HepG2 (cell line): ENCODE data around the gene ZNF829. TPM values are rescaled to one million over a fixed set of nuclear protein-coding genes. Genes with fewer than 3 reads are reported as not detected.

Experiments used
- ATAC-seq: fragments of 200-7000 bp; cut with Tn5 transposase; 3 replicates; pipeline ENCODE4 v1.9.1; 2020; ENCODE audit warnings: mild to moderate bottlenecking, moderate library complexity
- Bru-seq: library from RNA; stranded (reverse); fragments of 400-500 nt; gene quantifications from one replicate; lab custom pipeline; 2021; lab: Mats Ljungman, UMichigan
- BruChase-seq, 2 experiments: library from RNA; stranded (reverse); fragments of 400-500 nt; gene quantifications; one replicate each; lab custom pipeline; 2021; lab: Mats Ljungman, UMichigan
- BruUV-seq: library from RNA; stranded (reverse); fragments of 400-500 nt; replicated peaks from 2 replicates; lab custom pipeline; 2021; lab: Mats Ljungman, UMichigan
- CTCF ChIA-PET: fragments of 300-600 bp; formaldehyde crosslinking; extraction: SDS; loops from one replicate; lab custom pipeline; 2021; ENCODE audit warnings: low total read pairs, inconsistent platforms, low intra/inter-chr PET ratio; lab: Yijun Ruan, JAX
- POLR2A ChIA-PET: fragments of 350-600 bp; sonication (Branson Sonifier 250); formaldehyde crosslinking; loops from one replicate; lab custom pipeline; 2020; ENCODE audit warnings: antibody characterized with exemption, inconsistent platforms; lab: Yijun Ruan, JAX
- DNase-seq: peaks from one replicate; pipeline ENCODE4 v3.0.0-alpha.2; 2015; ENCODE audit warnings: low spot score
- FAIRE-seq: peaks from 3 replicates; lab custom pipeline; 2011; peaks lifted over from hg19 to GRCh38; lab: Jason Lieb, UNC
- H2AFZ ChIP-seq: one replicate; pipeline ENCODE4 v1.6.1; 2011; ENCODE audit warnings: low read length, inconsistent platforms
- H3K27ac ChIP-seq: fragments of 300-600 bp; 3 replicates; pipeline ENCODE4 v1.8.0; 2011; ENCODE audit warnings: mixed run types, mild to moderate bottlenecking, mixed read lengths, low read length, inconsistent platforms; ENCODE audit not compliant: insufficient read depth; ENCODE audit errors: extremely low read length
- H3K27me3 ChIP-seq, 2 experiments: fragments of 200-600 bp in 1 of 2; 2 replicates in 1 of 2; 3 replicates in 1 of 2; pipeline versions ENCODE4 v1.6.0 to v1.8.0; 2011; ENCODE audit warnings: low read length in 2 of 2, mild to moderate bottlenecking in 2 of 2, moderate library complexity in 2 of 2, inconsistent platforms in 1 of 2; ENCODE audit not compliant: insufficient read depth in 2 of 2, control insufficient read depth in 1 of 2
- H3K36me3 ChIP-seq, 2 experiments: fragments of 200-600 bp in 1 of 2; replicated peaks in 1 of 2; 2 replicates in 1 of 2; 3 replicates in 1 of 2; pipeline versions ENCODE4 v1.5.1 to v1.8.0; 2011; ENCODE audit warnings: low read length in 2 of 2, inconsistent platforms in 1 of 2; ENCODE audit not compliant: insufficient read depth in 2 of 2, control insufficient read depth in 1 of 2
- H3K4me1 ChIP-seq: 2 replicates; pipeline ENCODE4 v1.5.1; 2012; ENCODE audit warnings: low read length, inconsistent platforms; ENCODE audit not compliant: insufficient read depth
- H3K4me2 ChIP-seq: 2 replicates; pipeline ENCODE4 v1.6.0; 2011; ENCODE audit warnings: low read depth, low read length, inconsistent platforms
- H3K4me3 ChIP-seq, 3 experiments: fragments of 200-600 bp in 1 of 3; sonication (generic), shearing (Covaris generic) in 1 of 3; replicated peaks in 1 of 3; 2 replicates each; pipeline ENCODE4 v1.5.1; 2011 to 2016; ENCODE audit warnings: low read length in 3 of 3, inconsistent platforms in 2 of 3, low read depth in 2 of 3, mild to moderate bottlenecking in 2 of 3, control low read depth in 1 of 3, mixed read lengths in 1 of 3; ENCODE audit not compliant: insufficient read depth in 1 of 3
- H3K79me2 ChIP-seq: one replicate; pipeline ENCODE4 v1.6.1; 2011; ENCODE audit warnings: low read length, inconsistent platforms; ENCODE audit not compliant: insufficient read depth
- H3K9ac ChIP-seq: 2 replicates; pipeline ENCODE4 v1.6.0; 2011; ENCODE audit warnings: mild to moderate bottlenecking, low read depth, low read length, inconsistent platforms; ENCODE audit not compliant: insufficient read depth
- H3K9me3 ChIP-seq: 2 replicates; pipeline ENCODE4 v1.5.1; 2012; ENCODE audit warnings: mild to moderate bottlenecking, low read length
- H4K20me1 ChIP-seq: 2 replicates; pipeline ENCODE4 v1.6.0; 2011; ENCODE audit warnings: inconsistent platforms, mild to moderate bottlenecking, low read length, moderate library complexity; ENCODE audit not compliant: insufficient read depth
- E2F1 ChIP-seq: sonication (generic); formaldehyde crosslinking; IDR thresholded peaks from 2 replicates; pipeline ENCODE4 v1.5.0; 2020; ENCODE audit warnings: missing genetic modification reagents
- HHEX ChIP-seq: IDR thresholded peaks from 2 replicates; pipeline ENCODE4 v1.6.1; 2016; ENCODE audit warnings: control low read depth
- MAX ChIP-seq: IDR thresholded peaks from 2 replicates; pipeline ENCODE4 v1.6.1; 2012; ENCODE audit warnings: inconsistent platforms
- NFATC3 ChIP-seq: sonication (generic); formaldehyde crosslinking; IDR thresholded peaks from 2 replicates; pipeline ENCODE4 v1.5.1; 2020; ENCODE audit warnings: mild to moderate bottlenecking, missing genetic modification reagents
- NONO ChIP-seq, 2 experiments: fragments of 450-650 bp in 1 of 2; sonication (generic) in 1 of 2; formaldehyde crosslinking in 1 of 2; IDR thresholded peaks in 1 of 2; conservative IDR thresholded peaks in 1 of 2; 2 replicates each; pipeline versions ENCODE4 v1.6.1 to v1.8.0; 2017 to 2022; ENCODE audit warnings: mild to moderate bottlenecking in 1 of 2, missing genetic modification reagents in 1 of 2, moderate library complexity in 1 of 2
- SNAI1 ChIP-seq: sonication (generic); formaldehyde crosslinking; IDR thresholded peaks from 2 replicates; pipeline ENCODE4 v1.5.0; 2020; ENCODE audit warnings: mild to moderate bottlenecking, missing genetic modification reagents, borderline replicate concordance
- ZMYM4 ChIP-seq: sonication (generic); formaldehyde crosslinking; IDR thresholded peaks from 2 replicates; pipeline ENCODE4 v1.8.1; 2023; ENCODE audit warnings: mild to moderate bottlenecking, missing genetic modification reagents
- ZNF136 ChIP-seq: sonication (generic); formaldehyde crosslinking; IDR thresholded peaks from 2 replicates; pipeline ENCODE4 v1.8.1; 2022; ENCODE audit warnings: low read depth, mild to moderate bottlenecking, moderate library complexity, missing genetic modification reagents
- ZNF570 ChIP-seq: sonication (generic); formaldehyde crosslinking; IDR thresholded peaks from 2 replicates; pipeline ENCODE4 v1.4.0; 2020; ENCODE audit warnings: mild to moderate bottlenecking, missing genetic modification reagents, borderline replicate concordance
- ZNF687 ChIP-seq: sonication (generic); formaldehyde crosslinking; IDR thresholded peaks from 2 replicates; pipeline ENCODE4 v1.5.1; 2020; ENCODE audit warnings: mild to moderate bottlenecking, missing genetic modification reagents, moderate library complexity
- ZNF777 ChIP-seq: sonication (generic); formaldehyde crosslinking; IDR thresholded peaks from 2 replicates; pipeline ENCODE4 v1.4.0; 2020; ENCODE audit warnings: missing genetic modification reagents
- ZNF839 ChIP-seq: sonication (generic); formaldehyde crosslinking; IDR thresholded peaks from 2 replicates; pipeline ENCODE4 v1.4.0; 2020; ENCODE audit warnings: missing genetic modification reagents, mild to moderate bottlenecking, borderline replicate concordance
- WGBS: methylation state at CpG from one replicate; pipeline ENCODE4 v1.1.6; 2017; ENCODE audit warnings: low lambda C conversion rate; 5-methylcytosine and 5-hydroxymethylcytosine counted together
- in situ Hi-C: cut with HindIII; loops from 2 replicates; pipeline ENCODE4 v1.10.0; 2017; ENCODE audit warnings: low pct_unique_long_range_greater_than_20kb; ENCODE audit not compliant: extremely low pct_ligation_motif_present
- intact Hi-C: fragments of 100-400 bp; cut with micrococcal nuclease; formaldehyde crosslinking; loops from one replicate; pipeline ENCODE4 v1.10.0; 2022; ENCODE audit not compliant: unreplicated experiment
- long read RNA-seq, 2 experiments: library from RNA in 1 of 2; library from polyadenylated mRNA in 1 of 2; stranded (forward) in 1 of 2; unstranded in 1 of 2; transcript quantifications; one replicate each; pipeline ENCODE4 v2.0.0, GENCODE V29; 2019 to 2022
- polyA minus RNA-seq, 3 experiments: library from RNA; depleted of rRNA, polyadenylated mRNA; stranded (reverse); fragments of >200 nt; gene quantifications; 2 replicates each; pipeline ENCODE4 v1.2.3, GENCODE V29; 2011; ENCODE audit warnings: low replicate concordance in 1 of 3
- polyA plus RNA-seq, 8 experiments: library from polyadenylated mRNA; depleted of rRNA in 3 of 8; stranded (reverse) in 7 of 8; unstranded in 1 of 8; fragments of >200 nt; fragmentation: Illumina TruSeq in 4 of 8; extraction: Trizol in 4 of 8; gene quantifications; 2 replicates each; pipeline versions ENCODE4 v1.2.1 to v1.2.3, GENCODE V29; 2011 to 2016; ENCODE audit warnings: low read depth in 4 of 8, missing spikeins in 1 of 8, mixed read lengths in 1 of 8; ENCODE audit not compliant: insufficient read depth in 1 of 8
- total RNA-seq, 5 experiments: library from RNA; depleted of rRNA; stranded (reverse); fragments of >200 nt; fragmentation: Illumina TruSeq; extraction: Trizol; gene quantifications; 2 replicates each; pipeline ENCODE4 v1.2.3, GENCODE V29; 2016; ENCODE audit warnings: low read depth in 1 of 5

Gene ZNF829
- total RNA-seq (2016; rRNA removed; fragmentation: Illumina TruSeq; extraction: Trizol) (0.86 and 1.6 TPM in 2 replicates), polyA plus RNA-seq (2011; rRNA removed) (0.10 and 0.15 TPM in 2 replicates), polyA minus RNA-seq (2011; rRNA and poly(A)+ RNA removed; ENCODE audit: low replicate concordance) (0.18 TPM in 1 of 2 replicates, not detected in the other), Bru-seq, nascent RNA (percentile 39 among the genes with signal in this experiment), BruChase-seq, experiment 1, labeled RNA remaining after a 6-hour chase (percentile 35 among the genes with signal in this experiment), BruChase-seq, experiment 2, labeled RNA remaining after a 2-hour chase (percentile 41 among the genes with signal in this experiment)
- total RNA-seq (2016; cell fraction: cytosol; rRNA removed; fragmentation: Illumina TruSeq; extraction: Trizol; ENCODE audit: low read depth), result 0.09 and 0.20 TPM in 2 replicates
- 0.84 and 1.6 TPM in 2 replicates for total RNA-seq (2016; cell fraction: insoluble cytoplasmic fraction; rRNA removed; fragmentation: Illumina TruSeq; extraction: Trizol)
- total RNA-seq (2016; cell fraction: membrane; rRNA removed; fragmentation: Illumina TruSeq; extraction: Trizol), result 0.34 and 0.43 TPM in 2 replicates
- 0.66 and 0.78 TPM in 2 replicates for total RNA-seq (2016; cell fraction: nucleus; rRNA removed; fragmentation: Illumina TruSeq; extraction: Trizol)
- 0.05 and 0.14 TPM in 2 replicates for polyA plus RNA-seq (2011; cell fraction: cytosol; rRNA removed)
- polyA plus RNA-seq (2011; cell fraction: nucleus; rRNA removed), result 0.08 and 0.16 TPM in 2 replicates
- 0.11 and 0.35 TPM in 2 replicates for polyA plus RNA-seq (2012)
- polyA plus RNA-seq (2016; cell fraction: cytosol; fragmentation: Illumina TruSeq; extraction: Trizol; ENCODE audit: low read depth), result 0.02 and 0.03 TPM in 2 replicates
- 0.86 and 0.91 TPM in 2 replicates for polyA plus RNA-seq (2016; cell fraction: insoluble cytoplasmic fraction; fragmentation: Illumina TruSeq; extraction: Trizol; ENCODE audit: low read depth)
- polyA plus RNA-seq (2016; cell fraction: membrane; fragmentation: Illumina TruSeq; extraction: Trizol; ENCODE audit: low read depth), result 0.10 and 0.13 TPM in 2 replicates
- 1.00 and 1.3 TPM in 2 replicates for polyA plus RNA-seq (2016; cell fraction: nucleus; fragmentation: Illumina TruSeq; extraction: Trizol; ENCODE audit: insufficient read depth, low read depth)
- polyA minus RNA-seq (2011; cell fraction: cytosol; rRNA and poly(A)+ RNA removed), result 0.40 TPM in 1 of 2 replicates, not detected in the other
- polyA minus RNA-seq (2011; cell fraction: nucleus; rRNA and poly(A)+ RNA removed), result 0.52 and 0.75 TPM in 2 replicates
- long read RNA-seq, experiment 1, result 0 reads
- long read RNA-seq, experiment 2, result 0 reads

- H3K4me3 ChIP-seq, result peak within 1 kb of the TSS; percentile 63 to 74 (median 73); a peak in 5 of 6 replicates
- no peaks in the 10 kb centered on the region for H4K20me1 ChIP-seq
- DNase-seq (peak; percentile 69), ATAC-seq (peak; percentile 98), FAIRE-seq (no peak)
- POLR2A ChIA-PET, result no interaction called here
- intact Hi-C loops (loop anchor here (1.0 to 5.0 kb wide), 2 partner anchors 162 to 551 kb away; partner anchors contain the start of genes ZNF420, ZNF569 and ZNF570), in situ Hi-C loops (no loop called here)
- no peaks in the 10 kb centered on the region for H3K79me2 ChIP-seq
- no TSS peak for BruUV-seq
- peak within 1 kb of the TSS; percentile 68 for H3K9ac ChIP-seq
- H3K4me1 ChIP-seq, result no peaks in the 10 kb centered on the region
- no peaks in the 10 kb centered on the region for H3K36me3 ChIP-seq
- H3K27me3 ChIP-seq, result no peaks in the 10 kb centered on the region
- H2AFZ ChIP-seq, result peak within 1 kb of the TSS; percentile 91
- peaks cover 83% of the 10 kb centered on the region for H3K9me3 ChIP-seq
- H3K27ac ChIP-seq, result peak within 1 kb of the TSS; percentile 66
- CTCF ChIA-PET, result no interaction called here
- peak within 1 kb of the TSS; percentile 56 for H3K4me2 ChIP-seq
- 58% methylated on average over 33 of the region's 57 CpGs for WGBS
- TF ChIP-seq E2F1 (CRISPR knock-in tag), result no peak
- TF ChIP-seq ZMYM4 (CRISPR knock-in tag), result peak; percentile 78; the same call in 1 of the 2 replicates
- TF ChIP-seq ZNF570 (CRISPR knock-in tag), result no peak
- no peak for TF ChIP-seq NONO (IDR thresholded peaks at IDR 0.05)
- TF ChIP-seq NONO (CRISPR knock-in tag; conservative IDR thresholded peaks at IDR 0.05), result 0 out of 2 replicates have a peak, but pooled peaks have one; percentile 50
- TF ChIP-seq SNAI1 (CRISPR knock-in tag), result no peak
- TF ChIP-seq HHEX (CRISPR knock-in tag), result no peak
- TF ChIP-seq MAX, result peak; percentile 48; the same call in 1 of the 2 replicates
- TF ChIP-seq ZNF136 (CRISPR knock-in tag), result no peak
- TF ChIP-seq ZNF839 (CRISPR knock-in tag), result no peak
- peak; percentile 68 for TF ChIP-seq ZNF687 (CRISPR knock-in tag)
- TF ChIP-seq NFATC3 (CRISPR knock-in tag), result no peak
- no peak for TF ChIP-seq ZNF777 (CRISPR knock-in tag)
These were observed at the start of gene ZNF829, which contains the start of gene ZNF568 for GRCh38 chr19:36915992-36916830. Gene ZNF829, minus strand, starts transcription at chr19:36916291. Its CDS starts 1,124 bp downstream, at chr19:36915167. Gene ZNF568, plus strand, starts transcription at chr19:36916332. Its CDS starts 6,439 bp downstream, at chr19:36922771.
